COLO668 (cell line): ENCODE data around the gene MEP1B.
A peak's percentile ranks its signal among the peaks of the same experiment; 100 is the strongest.
"Not testable (repeated sequence)": the region's sequence is repeated elsewhere in the genome, so short reads cannot be mapped to it uniquely, and the experiment has no call there.

Experiments
- DNase-seq: peaks from one replicate; lab custom pipeline; 2025; ENCODE audit not compliant: unreplicated experiment; lab: John Stamatoyannopoulos, UW

MEP1B gene

GRCh38 chr18:32189790-32190189 lies at the start of gene MEP1B:
Gene MEP1B, plus strand, starts transcription at chr18:32190039. Its CDS starts 32 bp downstream, at chr18:32190071.
- no peak for DNase-seq

- DNase-seq: no peak
Observed at GRCh38 chr18:32148185-32148870, 41.5 kb upstream of the MEP1B start.

GRCh38 chr18:32152705-32153448 lies 37.0 kb upstream of the MEP1B start:
- no peak for DNase-seq

GRCh38 chr18:32156855-32157254 lies 33.0 kb upstream of the MEP1B start:
- no peak for DNase-seq

DNA sequence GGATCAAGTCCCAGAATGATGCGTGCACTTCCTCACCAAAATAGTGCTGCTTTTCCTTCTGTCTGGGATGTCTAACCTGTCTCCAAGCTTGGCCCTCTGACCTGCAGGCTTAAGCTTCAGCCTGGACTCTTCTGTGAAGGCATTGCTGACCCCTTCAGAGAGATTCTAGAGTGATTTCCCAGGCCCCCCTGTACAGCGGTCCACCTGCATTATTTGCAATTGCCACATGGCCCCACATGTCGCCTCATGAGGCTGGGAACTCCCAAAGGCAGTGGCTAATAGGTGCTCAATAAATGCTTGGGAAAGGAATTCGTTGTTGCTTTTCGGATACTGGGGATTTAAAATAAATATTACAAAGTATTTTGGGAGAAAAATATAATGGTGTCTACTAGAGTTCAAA lies 32.3 kb upstream of the MEP1B start:
- DNase-seq: no peak

DNA sequence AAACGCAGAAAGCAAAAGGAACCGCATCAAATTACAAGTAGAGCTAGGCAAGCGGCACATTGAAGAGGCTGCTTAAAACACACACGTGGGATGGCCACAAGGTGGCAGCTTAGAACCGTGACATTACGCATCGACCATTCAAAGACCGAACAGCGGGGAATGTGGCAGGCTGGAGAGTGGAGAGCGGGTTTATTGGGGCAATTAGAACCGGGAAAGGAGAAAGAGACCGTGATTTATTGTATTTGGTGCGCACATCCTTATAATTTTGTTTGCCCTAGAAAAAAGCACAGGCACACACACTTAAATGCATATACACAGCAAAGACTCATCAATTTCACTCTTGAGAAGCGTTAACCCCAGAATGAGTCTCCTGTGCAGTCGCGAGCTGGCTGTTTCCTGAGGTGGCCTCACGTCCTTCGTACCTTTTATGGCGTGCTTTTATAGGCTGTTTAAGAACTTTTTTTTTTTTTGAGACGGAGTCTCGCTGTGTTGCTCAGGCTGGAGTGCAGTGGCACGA lies 31.7 kb upstream of the MEP1B start:
- DNase-seq: peak; percentile 88

GRCh38 chr18:32158631-32159030 lies 31.2 kb upstream of the MEP1B start:
- not testable (repeated sequence) for DNase-seq

- no peak for DNase-seq
Observed at GRCh38 chr18:32160547-32160946, 29.3 kb upstream of the MEP1B start.

- DNase-seq: no peak
Observed at GRCh38 chr18:32167980-32168730, 21.7 kb upstream of the MEP1B start.

GRCh38 chr18:32173654-32174053 lies 16.2 kb upstream of the MEP1B start:
- DNase-seq: no peak

- no peak for DNase-seq
Observed at GRCh38 chr18:32174719-32175118, 15.1 kb upstream of the MEP1B start.

GRCh38 chr18:32175265-32175664 lies 14.6 kb upstream of the MEP1B start:
- DNase-seq: peak; percentile 13

DNA sequence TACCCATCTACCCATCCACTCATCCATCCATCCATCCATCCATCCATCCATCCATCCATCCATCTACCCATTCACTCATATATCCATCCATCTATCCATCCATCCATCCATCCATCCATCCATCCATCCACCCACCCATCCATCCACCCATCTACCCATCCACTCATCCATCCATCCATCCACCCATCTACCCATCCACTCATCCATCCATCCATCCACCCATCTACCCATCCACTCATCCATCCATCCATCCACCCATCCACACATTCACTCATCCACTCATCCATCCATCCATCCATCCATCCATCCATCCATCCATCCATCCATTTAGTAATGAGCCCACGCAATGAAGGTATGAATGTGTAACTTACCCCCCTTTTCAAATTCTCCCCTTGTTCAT lies 13.1 kb upstream of the MEP1B start:
- not testable (repeated sequence) for DNase-seq

GRCh38 chr18:32177530-32177929 lies 12.3 kb upstream of the MEP1B start:
- DNase-seq: peak; percentile 87

- no peak for DNase-seq
Observed at GRCh38 chr18:32183503-32183902, 6.3 kb upstream of the MEP1B start.

DNA sequence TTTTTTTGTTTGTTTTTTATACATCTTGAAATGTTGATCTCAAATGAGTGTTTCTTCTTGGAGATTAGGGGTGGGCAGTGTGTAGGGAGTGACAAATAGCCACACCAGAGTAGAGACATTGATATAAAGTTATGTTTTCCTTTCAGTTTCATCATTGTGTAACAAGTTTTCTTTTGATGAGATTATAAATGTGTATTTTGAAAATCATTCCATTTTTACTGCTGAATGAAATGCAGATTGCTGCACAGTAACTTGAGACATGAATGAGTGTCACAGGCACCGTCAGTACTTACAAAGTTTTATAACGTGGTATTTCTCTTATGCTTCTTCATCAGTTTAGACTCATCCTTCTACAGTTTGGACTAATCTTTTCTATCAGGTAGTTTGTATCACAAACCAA lies 370 bp downstream of the MEP1B start:
- DNase-seq: no peak

GRCh38 chr18:32195881-32196815 lies 6.3 kb downstream of the MEP1B start:
- DNase-seq: no peak

DNA sequence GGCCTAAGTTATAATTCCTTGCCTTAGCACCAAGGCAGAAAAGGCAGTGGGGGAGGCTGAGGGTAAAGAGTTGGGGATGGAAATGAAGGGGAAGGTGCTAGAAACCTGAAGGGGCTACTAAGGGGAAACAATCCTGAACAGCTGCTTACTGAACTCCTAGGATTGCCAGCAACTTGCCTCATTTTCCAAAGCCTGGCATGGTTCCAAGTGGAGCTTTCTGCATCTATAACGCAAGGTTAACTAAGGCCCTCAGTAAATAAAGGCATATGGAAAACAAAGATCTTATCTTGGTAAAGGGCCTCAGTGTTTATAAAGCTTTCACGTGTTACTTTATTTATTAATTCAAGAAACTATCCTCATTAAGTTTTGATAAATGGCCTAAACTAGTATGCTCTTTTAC lies 10.9 kb downstream of the MEP1B start:
- DNase-seq: peak; percentile 48

DNA sequence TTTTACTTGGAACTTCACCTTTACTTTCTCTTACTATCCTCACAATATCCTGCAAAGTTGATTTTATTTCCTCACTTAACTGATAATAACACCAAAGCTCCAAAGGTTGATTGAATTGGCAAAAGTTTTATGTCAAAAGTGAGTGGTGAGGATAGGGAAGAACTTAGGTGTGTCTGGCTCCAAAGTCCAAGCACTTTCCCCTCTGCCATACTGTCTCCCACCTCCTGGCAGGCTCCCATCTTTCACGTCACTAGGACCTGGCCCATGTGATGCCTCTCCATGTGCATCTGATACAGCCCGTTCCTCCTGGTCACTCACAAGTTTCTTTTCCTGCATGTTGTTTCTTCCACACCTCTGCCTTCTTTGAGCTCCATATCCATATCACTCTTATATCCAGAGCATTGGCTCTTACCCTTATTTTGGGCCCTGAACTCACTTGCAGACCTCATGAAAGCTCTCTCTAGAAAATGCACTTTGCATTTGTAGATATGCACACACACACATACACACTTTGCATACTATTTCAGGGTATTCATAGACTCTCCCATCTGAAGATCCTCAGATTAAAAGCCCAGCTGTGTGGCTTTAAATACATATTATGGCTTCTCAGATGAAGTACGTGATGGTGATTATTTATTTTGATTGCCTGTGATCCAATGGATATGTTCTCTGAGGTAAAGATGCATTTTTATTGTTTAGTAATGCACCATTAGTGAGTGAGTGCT lies 12.3 kb downstream of the MEP1B start:
- no peak for DNase-seq

GRCh38 chr18:32208023-32208422 lies 18.2 kb downstream of the MEP1B start:
- DNase-seq: no peak
